ENCODE results near the gene NNT.

DNA sequence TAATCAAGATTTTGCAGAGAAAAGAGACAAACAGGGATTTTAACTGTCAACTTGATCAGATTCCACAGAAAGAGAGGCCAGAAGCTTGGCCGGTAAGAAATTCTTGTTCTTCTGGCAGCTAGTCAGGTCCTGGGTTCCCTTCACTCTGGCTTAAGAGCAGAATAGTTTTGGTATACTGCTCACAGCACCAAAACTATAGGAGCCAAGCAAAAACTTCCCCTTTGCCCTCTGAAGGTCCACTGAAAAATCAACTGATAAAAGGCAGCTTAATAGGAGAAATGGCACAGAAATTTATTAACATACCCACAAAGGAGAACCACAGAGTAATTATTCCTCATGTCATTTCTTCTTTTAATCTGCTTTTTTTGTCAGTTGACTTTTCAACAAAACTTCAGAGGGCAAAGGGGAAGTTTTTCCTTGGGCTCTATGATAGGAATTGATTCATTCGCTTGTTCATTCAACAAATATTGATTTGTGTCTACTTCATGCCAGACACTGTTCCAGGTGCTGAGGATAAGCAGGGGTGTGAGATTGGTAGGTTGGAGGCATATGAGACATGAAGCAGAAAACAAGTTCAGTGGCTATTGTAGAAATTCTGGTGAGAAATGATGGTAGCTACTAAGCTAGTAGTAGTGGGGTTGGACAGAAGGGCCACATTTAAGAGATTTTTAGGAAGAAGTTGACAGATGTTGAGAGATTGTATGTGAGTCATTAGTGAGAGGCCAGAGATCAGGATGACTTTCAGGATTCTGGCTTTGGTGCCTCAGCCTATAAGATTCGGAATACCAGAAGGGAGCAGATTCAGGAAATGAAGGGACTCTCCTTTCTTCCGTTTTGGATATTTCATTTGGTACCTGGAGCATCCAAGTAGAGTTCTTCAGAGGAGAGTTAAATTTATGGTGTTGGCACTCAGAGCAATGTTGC is 20.6 kb upstream of the NNT start:
- TF ChIP-seq POLR2AphosphoS5 (IDR thresholded peaks at IDR 0.05; ENCODE audit: low read depth, low read length): no peak
- TF ChIP-seq TAF1 (IDR thresholded peaks at IDR 0.05; ENCODE audit: borderline replicate concordance, low read depth, low read length): no peak
- no peak for TF ChIP-seq POLR2A (IDR thresholded peaks at IDR 0.05; ENCODE audit: low read depth, low read length)
